HG03575 (cell line): Measurements from ENCODE around the gene COPE.
"Not testable (repeated sequence)": the region's sequence is repeated elsewhere in the genome, so short reads cannot be mapped to it uniquely, and the experiment has no call there.

Experiments
- ATAC-seq: cut with Tn5 transposase; IDR thresholded peaks from one replicate; pipeline ENCODE4 v1.9.1; 2021; ENCODE audit not compliant: unreplicated experiment, insufficient number of reproducible peaks, low FRiP score; ENCODE audit errors: extremely low read depth

The COPE gene

GRCh38 chr19:18941628-18942354 lies 22.6 kb upstream of the COPE start:
- ATAC-seq = no peak

GRCh38 chr19:18940769-18941627 lies 21.8 kb upstream of the COPE start, which contains the start of gene HOMER3:
HOMER3 (minus strand) TSS chr19:18941217; CDS start chr19:18938982, 2,235 bp downstream.
- ATAC-seq = no peak

- no peak for ATAC-seq
These were observed 21.0 kb upstream of the COPE start for GRCh38 chr19:18939922-18940768.

- ATAC-seq = no peak
These were observed 20.0 kb upstream of the COPE start for GRCh38 chr19:18939163-18939562.

- no peak for ATAC-seq
These were observed 14.1 kb upstream of the COPE start for GRCh38 chr19:18933297-18933696.

GRCh38 chr19:18932216-18932841 lies 13.1 kb upstream of the COPE start:
- no peak for ATAC-seq

- ATAC-seq = no peak
These were observed 12.4 kb upstream of the COPE start for GRCh38 chr19:18931316-18932162.

- ATAC-seq = no peak
These were observed 10.1 kb upstream of the COPE start for GRCh38 chr19:18929311-18929710.

GRCh38 chr19:18928018-18928805 lies 9.0 kb upstream of the COPE start:
- no peak for ATAC-seq

- no peak for ATAC-seq
These were observed 5.6 kb upstream of the COPE start for GRCh38 chr19:18924684-18925213.

GRCh38 chr19:18922228-18922985 lies 3.2 kb upstream of the COPE start:
- ATAC-seq = no peak

GRCh38 chr19:18921593-18921992 lies 2.4 kb upstream of the COPE start:
- no peak for ATAC-seq

GRCh38 chr19:18920400-18920799 lies 1.2 kb upstream of the COPE start:
- ATAC-seq = no peak

- no peak for ATAC-seq
These were observed 670 bp upstream of the COPE start for GRCh38 chr19:18919900-18920214.

- ATAC-seq = not testable (repeated sequence)
These were observed 1.6 kb downstream of the COPE start for GRCh38 chr19:18917593-18917992.

GRCh38 chr19:18915639-18916038 lies 3.5 kb downstream of the COPE start:
- no peak for ATAC-seq

GRCh38 chr19:18913466-18913865 lies 5.7 kb downstream of the COPE start:
- ATAC-seq = no peak
